SK-N-SH (cell line): Measurements from ENCODE around the gene DUSP6. TPM values are rescaled to one million over a fixed set of nuclear protein-coding genes. Genes with fewer than 3 reads are reported as not detected.

ENCODE experiments used
- CHD2 ChIP-seq: fragments of 150-350 bp; IDR thresholded peaks from 2 replicates; pipeline ENCODE4 v1.6.1; 2018; ENCODE audit warnings: low read length; ENCODE audit not compliant: partially characterized antibody
- ELF1 ChIP-seq: IDR thresholded peaks from 2 replicates; pipeline ENCODE4 v1.4.0; 2012
- EP300 ChIP-seq, 2 experiments: IDR thresholded peaks; 2 replicates each; pipeline versions ENCODE4 v1.4.0 to v1.6.1; 2012; ENCODE audit warnings: borderline replicate concordance in 1 of 2, low read depth in 1 of 2, low read length in 1 of 2
- EZH2phosphoT487 ChIP-seq: fragments of 200-600 bp; sonication (generic); IDR thresholded peaks from 2 replicates; pipeline ENCODE4 v1.6.1; 2017; ENCODE audit warnings: low read depth, mixed run types, mild to moderate bottlenecking, antibody characterized with exemption, moderate library complexity, borderline replicate concordance
- FOSL2 ChIP-seq: IDR thresholded peaks from 2 replicates; pipeline ENCODE4 v1.4.0; 2012; ENCODE audit warnings: low read depth, mild to moderate bottlenecking, moderate library complexity, borderline replicate concordance
- MEF2A ChIP-seq: IDR thresholded peaks from 2 replicates; pipeline ENCODE4 v1.4.0; 2012; ENCODE audit warnings: low read depth, borderline replicate concordance
- NRF1 ChIP-seq: IDR thresholded peaks from 2 replicates; pipeline ENCODE4 v1.6.1; 2012; ENCODE audit warnings: low read depth, mild to moderate bottlenecking, low read length
- REST ChIP-seq: IDR thresholded peaks from 2 replicates; pipeline ENCODE4 v1.6.1; 2012; ENCODE audit warnings: mild to moderate bottlenecking, low read depth, low read length, moderate library complexity
- RXRA ChIP-seq: IDR thresholded peaks from 2 replicates; pipeline ENCODE4 v1.4.0; 2012; ENCODE audit warnings: low read depth, mild to moderate bottlenecking, borderline replicate concordance
- SIN3A ChIP-seq: IDR thresholded peaks from 2 replicates; pipeline ENCODE4 v1.6.1; 2012; ENCODE audit warnings: low read depth, mild to moderate bottlenecking, low read length, moderate library complexity, borderline replicate concordance
- SMC3 ChIP-seq: IDR thresholded peaks from 2 replicates; pipeline ENCODE4 v1.6.1; 2012; ENCODE audit warnings: low read depth, low read length, improper control_type of control experiment
- TAF1 ChIP-seq: IDR thresholded peaks from 2 replicates; pipeline ENCODE4 v1.6.1; 2012; ENCODE audit warnings: low read depth, mild to moderate bottlenecking, low read length, moderate library complexity, borderline replicate concordance
- TCF12 ChIP-seq: IDR thresholded peaks from 2 replicates; pipeline ENCODE4 v1.4.0; 2012
- polyA plus RNA-seq, 3 experiments: library from polyadenylated mRNA; depleted of rRNA; stranded (reverse); fragments of >200 nt; gene quantifications; 2 replicates each; pipeline ENCODE4 v1.2.3, GENCODE V29; 2012
- TF ChIP-seq, protein P1 (sequence below): IDR thresholded peaks from 2 replicates; pipeline ENCODE4 v1.4.0; 2012; ENCODE audit warnings: low read depth, borderline replicate concordance
- TF ChIP-seq, protein P2 (sequence below): fragments of 150-350 bp; IDR thresholded peaks from 2 replicates; pipeline ENCODE4 v1.6.1; 2016; ENCODE audit warnings: mild to moderate bottlenecking, low read depth, low read length

The DUSP6 gene
- polyA plus RNA-seq, 1 of the 3 experiments (the other 2 are of a cell fraction), result 71.4 TPM

DNA sequence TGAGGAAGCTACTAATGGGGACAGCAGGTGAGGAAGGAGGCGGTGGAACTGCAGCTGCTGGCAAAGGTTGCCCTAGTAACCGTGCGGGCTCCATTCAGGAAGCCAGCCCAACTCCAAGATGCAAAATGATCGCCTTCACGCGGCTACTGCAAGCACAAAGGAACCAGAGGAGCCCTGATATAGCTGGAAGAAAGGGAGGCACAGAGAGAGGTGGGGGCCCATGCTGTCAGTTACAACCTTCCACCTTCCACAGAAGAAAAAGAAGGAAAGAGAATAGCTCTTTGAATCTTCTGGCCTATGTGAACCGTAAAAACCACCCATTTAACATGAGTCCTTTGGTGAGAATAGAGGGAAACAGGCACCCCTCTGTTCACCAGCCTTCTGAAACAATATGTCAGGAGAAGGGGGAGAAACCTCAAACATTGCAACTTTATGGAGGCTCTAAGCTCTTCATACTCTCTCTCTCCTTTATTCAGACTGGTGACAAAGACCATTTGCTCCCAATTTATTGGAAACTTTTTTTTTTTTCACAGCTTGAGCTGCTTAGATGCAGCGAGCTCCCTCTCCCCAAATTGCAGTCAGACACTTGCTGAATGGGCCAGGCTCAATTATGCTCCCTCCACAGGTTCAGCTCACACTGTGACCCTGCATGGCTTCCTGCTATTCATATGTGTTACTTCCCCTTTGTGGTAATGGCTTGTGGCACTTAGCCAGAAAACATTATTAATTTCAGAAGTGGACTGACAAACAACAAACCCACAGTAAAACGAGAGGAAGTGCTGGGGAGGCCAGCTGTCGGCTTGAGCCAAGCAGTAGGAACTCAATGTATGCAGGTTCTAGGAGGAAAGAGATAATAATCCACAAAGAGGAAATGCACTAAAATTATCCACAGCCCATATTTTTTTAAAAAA lies 6.2 kb downstream of the DUSP6 start (continued):
- TF ChIP-seq FOSL2 (no peak), EP300 (IDR thresholded peaks at IDR 0.05; ENCODE audit: borderline replicate concordance in 1 of 2, low read depth in 1 of 2, low read length in 1 of 2) (peak in 1 of 2 experiments; percentile 63; a peak in 1 of 4 replicates), SIN3A (no peak), SMC3 (no peak), MEF2A (no peak), REST (no peak), RXRA (no peak), TCF12 (peak; percentile 78), EZH2phosphoT487 (no peak), TAF1 (no peak), CHD2 (peak; percentile 13), ELF1 (no peak), NRF1 (no peak)
- TF ChIP-seq, protein P1, sequence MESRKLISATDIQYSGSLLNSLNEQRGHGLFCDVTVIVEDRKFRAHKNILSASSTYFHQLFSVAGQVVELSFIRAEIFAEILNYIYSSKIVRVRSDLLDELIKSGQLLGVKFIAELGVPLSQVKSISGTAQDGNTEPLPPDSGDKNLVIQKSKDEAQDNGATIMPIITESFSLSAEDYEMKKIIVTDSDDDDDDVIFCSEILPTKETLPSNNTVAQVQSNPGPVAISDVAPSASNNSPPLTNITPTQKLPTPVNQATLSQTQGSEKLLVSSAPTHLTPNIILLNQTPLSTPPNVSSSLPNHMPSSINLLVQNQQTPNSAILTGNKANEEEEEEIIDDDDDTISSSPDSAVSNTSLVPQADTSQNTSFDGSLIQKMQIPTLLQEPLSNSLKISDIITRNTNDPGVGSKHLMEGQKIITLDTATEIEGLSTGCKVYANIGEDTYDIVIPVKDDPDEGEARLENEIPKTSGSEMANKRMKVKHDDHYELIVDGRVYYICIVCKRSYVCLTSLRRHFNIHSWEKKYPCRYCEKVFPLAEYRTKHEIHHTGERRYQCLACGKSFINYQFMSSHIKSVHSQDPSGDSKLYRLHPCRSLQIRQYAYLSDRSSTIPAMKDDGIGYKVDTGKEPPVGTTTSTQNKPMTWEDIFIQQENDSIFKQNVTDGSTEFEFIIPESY, result no peak
- TF ChIP-seq, protein P2, sequence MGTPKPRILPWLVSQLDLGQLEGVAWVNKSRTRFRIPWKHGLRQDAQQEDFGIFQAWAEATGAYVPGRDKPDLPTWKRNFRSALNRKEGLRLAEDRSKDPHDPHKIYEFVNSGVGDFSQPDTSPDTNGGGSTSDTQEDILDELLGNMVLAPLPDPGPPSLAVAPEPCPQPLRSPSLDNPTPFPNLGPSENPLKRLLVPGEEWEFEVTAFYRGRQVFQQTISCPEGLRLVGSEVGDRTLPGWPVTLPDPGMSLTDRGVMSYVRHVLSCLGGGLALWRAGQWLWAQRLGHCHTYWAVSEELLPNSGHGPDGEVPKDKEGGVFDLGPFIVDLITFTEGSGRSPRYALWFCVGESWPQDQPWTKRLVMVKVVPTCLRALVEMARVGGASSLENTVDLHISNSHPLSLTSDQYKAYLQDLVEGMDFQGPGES, result no peak
